Central memory CD8-positive, alpha-beta T cell (primary cell): ENCODE results near the gene HTR5A.
"Not testable (repeated sequence)": the region's sequence is repeated elsewhere in the genome, so short reads cannot be mapped to it uniquely, and the experiment has no call there.

Source experiments
- ATAC-seq: fragments of 150-1000 bp; cut with Tn5 transposase; replicated peaks from 2 replicates; pipeline ENCODE4 v1.10.0; 2022; ENCODE audit warnings: mild to moderate bottlenecking, moderate FRiP score, moderate number of reproducible peaks; ENCODE audit not compliant: poor library complexity, severe bottlenecking; ENCODE audit errors: extremely low read depth
- DNase-seq, 2 donors: peaks; one replicate each; pipeline ENCODE4 v3.0.0; 2021; ENCODE audit warnings: low spot score in 2 of 2
- H3K27ac Mint-ChIP-seq: one replicate; pipeline ENCODE4 v1.8.0; 2022; ENCODE audit warnings: low read depth, mild to moderate bottlenecking, moderate library complexity, mixed read lengths
- H3K27me3 Mint-ChIP-seq: one replicate; pipeline ENCODE4 v1.8.0; 2022; ENCODE audit warnings: mixed read lengths
- H3K36me3 Mint-ChIP-seq: one replicate; pipeline ENCODE4 v1.8.0; 2022; ENCODE audit warnings: mild to moderate bottlenecking, moderate library complexity, mixed read lengths; ENCODE audit not compliant: insufficient read depth
- H3K4me1 Mint-ChIP-seq: one replicate; pipeline ENCODE4 v1.8.0; 2022; ENCODE audit warnings: mixed read lengths
- H3K4me3 Mint-ChIP-seq: one replicate; pipeline ENCODE4 v1.8.0; 2022; ENCODE audit warnings: mild to moderate bottlenecking, moderate library complexity, mixed read lengths
- H3K9me3 Mint-ChIP-seq: one replicate; pipeline ENCODE4 v1.8.0; 2022; ENCODE audit warnings: mixed read lengths

Gene HTR5A

DNA sequence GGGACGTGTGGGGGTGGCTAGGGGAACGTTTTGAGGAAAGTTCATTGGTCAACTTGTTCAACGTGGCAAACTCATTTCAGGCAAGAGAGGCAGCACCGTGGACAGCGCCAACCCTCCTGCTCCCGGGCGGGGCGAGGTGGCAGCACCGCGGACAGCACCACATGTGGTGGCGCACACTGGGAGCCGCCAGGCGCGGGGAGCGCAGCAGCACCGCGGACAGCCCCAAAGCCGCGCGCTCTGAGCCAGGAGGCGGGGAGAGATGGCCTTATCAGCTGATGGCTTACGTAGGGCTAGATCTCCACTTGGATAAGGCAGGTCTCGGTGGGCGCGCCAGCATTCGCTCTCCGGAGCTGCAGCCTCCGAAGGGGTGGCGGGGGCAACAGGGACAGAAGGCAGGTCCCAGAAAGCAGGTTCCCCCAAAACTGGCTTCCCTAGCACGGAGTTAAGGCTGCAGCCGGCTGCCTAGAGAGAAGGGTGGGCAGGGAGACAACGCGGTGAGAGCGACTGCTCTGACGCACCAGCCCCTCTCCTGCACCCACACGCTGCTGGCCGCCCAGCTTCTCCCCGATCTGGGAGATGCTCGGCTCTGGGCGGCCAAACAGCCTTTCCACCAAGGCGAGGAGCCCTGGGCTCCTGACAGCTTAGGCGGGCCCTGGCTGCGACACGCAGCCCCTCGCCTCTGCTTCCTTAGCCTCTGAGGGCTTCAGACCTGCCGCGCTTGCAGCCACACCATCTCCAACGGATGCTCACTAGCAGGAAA lies at the start of gene HTR5A:
HTR5A (plus strand) TSS at position 333 of the 760 bp plus-strand sequence. CDS start 576 bp downstream, outside the sequence.
- Mint-ChIP-seq H3K4me3 (no peak within 1 kb of the TSS), H3K36me3 (peaks cover 1% of the 10 kb centered on the region), H3K4me1 (no peaks in the 10 kb centered on the region), H3K27ac (no peak within 1 kb of the TSS), H3K9me3 (no peaks in the 10 kb centered on the region), H3K27me3 (peaks cover 49% of the 10 kb centered on the region)
- DNase-seq (peak; percentile 48 to 68), ATAC-seq (peak; percentile 92)

DNA sequence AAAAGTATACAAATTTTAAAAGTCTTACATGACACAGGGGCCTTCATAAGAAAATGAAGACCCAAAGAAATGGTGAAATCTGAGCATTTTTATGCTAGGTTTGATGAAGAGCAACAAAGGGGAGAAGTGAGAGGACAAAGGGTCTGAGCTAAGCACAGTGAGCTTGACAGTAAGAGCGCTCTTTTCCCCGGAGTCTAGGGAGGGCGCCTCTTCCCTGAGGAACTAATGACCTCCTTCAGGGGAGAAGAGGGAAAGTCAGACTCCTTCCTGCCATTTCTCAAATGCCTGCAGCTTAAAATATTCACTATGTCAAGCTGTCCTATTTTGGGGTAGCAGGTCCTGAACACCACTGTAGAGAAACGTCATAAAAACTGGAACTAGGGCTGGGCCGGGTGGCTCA lies 49.1 kb upstream of the HTR5A start:
- Mint-ChIP-seq H3K4me1 (no peaks in the 10 kb centered on the region), H3K9me3 (no peaks in the 10 kb centered on the region), H3K36me3 (peaks cover 2% of the 10 kb centered on the region), H3K27ac (no peak overlapping the region), H3K4me3 (no peak overlapping the region), H3K27me3 (peaks cover 23% of the 10 kb centered on the region)
- DNase-seq (no peak), ATAC-seq (no peak)

DNA sequence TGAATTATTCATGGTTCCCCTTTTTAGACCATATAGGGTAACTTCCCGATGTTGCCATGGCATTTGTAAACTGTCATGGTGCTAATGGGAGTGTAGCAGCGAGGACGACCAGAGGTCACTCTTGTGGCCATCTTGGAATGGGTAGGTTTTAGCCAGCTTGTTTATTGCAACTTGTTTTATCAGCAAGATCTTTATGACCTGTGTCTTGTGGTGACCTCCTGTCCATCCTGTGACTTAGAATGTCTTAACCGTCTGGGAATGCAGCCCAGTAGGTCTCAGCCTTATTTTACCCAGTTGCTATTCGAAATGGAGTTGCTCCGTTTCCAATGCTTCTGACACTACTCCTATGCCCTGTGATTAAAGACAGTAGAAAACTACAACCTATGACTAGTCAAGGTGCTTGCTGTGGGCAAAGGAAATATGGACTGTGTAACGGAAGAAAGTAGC lies 48.4 kb upstream of the HTR5A start:
- H3K36me3 Mint-ChIP-seq: peaks cover 2% of the 10 kb centered on the region
- H3K27ac Mint-ChIP-seq: no peak overlapping the region
- peaks cover 25% of the 10 kb centered on the region for H3K27me3 Mint-ChIP-seq
- ATAC-seq (no peak), DNase-seq (no peak)
- no peaks in the 10 kb centered on the region for H3K9me3 Mint-ChIP-seq
- H3K4me3 Mint-ChIP-seq: no peak overlapping the region
- no peaks in the 10 kb centered on the region for H3K4me1 Mint-ChIP-seq

GRCh38 chr7:155027879-155028278 lies 42.2 kb upstream of the HTR5A start:
- ATAC-seq (no peak), DNase-seq (no peak)
- Mint-ChIP-seq H3K4me3 (no peak overlapping the region), H3K27me3 (peaks cover 23% of the 10 kb centered on the region), H3K9me3 (no peaks in the 10 kb centered on the region), H3K4me1 (no peaks in the 10 kb centered on the region), H3K36me3 (no peaks in the 10 kb centered on the region), H3K27ac (no peak overlapping the region)

- ATAC-seq (no peak), DNase-seq (no peak)
- Mint-ChIP-seq H3K4me3 (no peak overlapping the region), H3K36me3 (no peaks in the 10 kb centered on the region), H3K27me3 (peaks cover 28% of the 10 kb centered on the region), H3K9me3 (no peaks in the 10 kb centered on the region), H3K27ac (no peak overlapping the region), H3K4me1 (no peaks in the 10 kb centered on the region)
These were observed 37.1 kb upstream of the HTR5A start for GRCh38 chr7:155032978-155033377.

- not testable (repeated sequence) for H3K9me3 Mint-ChIP-seq, H3K27ac Mint-ChIP-seq
- peaks cover 42% of the 10 kb centered on the region for H3K27me3 Mint-ChIP-seq
These were observed 35.6 kb upstream of the HTR5A start for GRCh38 chr7:155034495-155034894.

DNA sequence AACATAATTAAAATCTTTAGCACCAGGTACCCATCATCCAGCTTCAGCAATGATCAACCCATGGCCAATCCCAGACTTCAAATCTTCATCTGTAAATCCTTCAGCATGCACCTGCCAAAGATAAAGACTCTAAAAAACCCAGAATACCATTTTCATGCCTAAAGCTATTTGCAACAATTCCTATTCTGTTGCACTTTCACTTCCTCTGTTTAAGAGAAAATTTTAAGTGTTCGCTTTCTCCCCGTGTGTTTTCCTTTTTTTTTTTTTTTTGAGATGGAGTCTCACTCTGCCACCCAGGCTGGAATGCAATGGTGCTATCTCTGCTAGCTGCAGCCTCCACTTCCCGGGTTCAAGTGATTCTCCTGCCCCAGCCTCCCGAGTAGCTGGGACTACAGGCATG lies 31.8 kb upstream of the HTR5A start:
- H3K4me3 Mint-ChIP-seq: no peak overlapping the region
- no peaks in the 10 kb centered on the region for H3K9me3 Mint-ChIP-seq
- no peaks in the 10 kb centered on the region for H3K4me1 Mint-ChIP-seq
- DNase-seq: no peak
- H3K27me3 Mint-ChIP-seq: peaks cover 63% of the 10 kb centered on the region
- ATAC-seq: no peak
- no peak overlapping the region for H3K27ac Mint-ChIP-seq
- H3K36me3 Mint-ChIP-seq: no peaks in the 10 kb centered on the region

More at GRCh38 chr7:155034495-155034894, 35.6 kb upstream of the HTR5A start:
- DNase-seq, H3K4me1 Mint-ChIP-seq, H3K4me3 Mint-ChIP-seq, H3K36me3 Mint-ChIP-seq, ATAC-seq: not testable (repeated sequence)

DNA sequence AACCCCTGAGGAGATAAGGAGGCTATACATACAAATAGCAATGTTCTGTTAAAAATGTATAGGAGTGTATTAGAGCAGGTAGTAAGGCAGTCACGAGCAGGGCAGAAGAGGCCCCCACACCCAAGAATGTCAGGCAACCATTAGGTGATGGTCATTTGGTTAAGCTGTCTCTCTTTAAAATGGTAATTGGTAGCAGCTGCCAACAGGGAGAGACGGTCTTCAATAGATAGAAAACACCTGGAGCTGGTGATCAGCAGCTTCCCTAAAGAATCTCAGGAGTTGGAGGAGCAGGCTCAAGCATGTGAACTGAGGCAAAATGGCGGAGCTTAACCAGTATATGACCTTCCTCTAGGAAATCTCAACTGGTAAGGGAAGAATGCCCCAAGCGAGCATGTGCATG lies 26.4 kb upstream of the HTR5A start:
- H3K4me3 Mint-ChIP-seq: no peak overlapping the region

DNA sequence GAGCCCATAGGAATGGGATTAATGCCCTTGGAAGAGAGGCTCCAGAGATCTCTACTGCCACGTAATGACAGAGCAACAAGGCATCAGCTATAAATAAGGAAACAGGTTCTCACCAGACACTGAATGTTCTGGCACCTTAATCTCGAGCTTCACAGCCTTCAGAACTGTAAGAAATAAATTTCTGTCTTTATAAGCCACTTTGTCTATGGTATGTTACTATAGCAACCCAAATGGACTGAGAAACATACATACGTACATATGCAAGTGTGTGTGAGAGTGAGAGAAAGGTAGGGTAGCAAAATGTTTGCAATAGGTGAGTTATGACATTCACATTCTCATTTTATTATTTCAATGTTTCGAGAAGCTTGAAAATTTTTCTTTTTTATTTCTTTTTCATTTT lies 22.1 kb upstream of the HTR5A start:
- H3K4me3 Mint-ChIP-seq: no peak overlapping the region
- no peak for DNase-seq

More for the DNA sequence above, 26.4 kb upstream of the HTR5A start:
- no peaks in the 10 kb centered on the region for H3K9me3 Mint-ChIP-seq
- H3K36me3 Mint-ChIP-seq: no peaks in the 10 kb centered on the region
- ATAC-seq (no peak), DNase-seq (no peak)
- no peaks in the 10 kb centered on the region for H3K4me1 Mint-ChIP-seq
- no peak overlapping the region for H3K27ac Mint-ChIP-seq
- peaks cover 53% of the 10 kb centered on the region for H3K27me3 Mint-ChIP-seq

GRCh38 chr7:155051355-155051754 lies 18.8 kb upstream of the HTR5A start:
- Mint-ChIP-seq H3K4me1 (no peaks in the 10 kb centered on the region), H3K27ac (no peak overlapping the region), H3K4me3 (no peak overlapping the region), H3K27me3 (peaks cover 13% of the 10 kb centered on the region), H3K36me3 (no peaks in the 10 kb centered on the region), H3K9me3 (no peaks in the 10 kb centered on the region)
- DNase-seq (no peak), ATAC-seq (no peak)

More for the DNA sequence above, 22.1 kb upstream of the HTR5A start:
- Mint-ChIP-seq H3K27me3 (peaks cover 21% of the 10 kb centered on the region), H3K4me1 (no peaks in the 10 kb centered on the region), H3K36me3 (no peaks in the 10 kb centered on the region), H3K27ac (no peak overlapping the region), H3K9me3 (no peaks in the 10 kb centered on the region)
- ATAC-seq: no peak

- Mint-ChIP-seq H3K27me3 (peaks cover 26% of the 10 kb centered on the region), H3K4me1 (no peaks in the 10 kb centered on the region), H3K36me3 (no peaks in the 10 kb centered on the region), H3K27ac (no peak overlapping the region), H3K9me3 (no peaks in the 10 kb centered on the region), H3K4me3 (no peak overlapping the region)
- ATAC-seq: no peak
- no peak for DNase-seq
These were observed 17.1 kb upstream of the HTR5A start for GRCh38 chr7:155053002-155053401.

GRCh38 chr7:155054761-155055160 lies 15.4 kb upstream of the HTR5A start:
- H3K27ac Mint-ChIP-seq: no peak overlapping the region
- H3K36me3 Mint-ChIP-seq: no peaks in the 10 kb centered on the region
- peaks cover 42% of the 10 kb centered on the region for H3K27me3 Mint-ChIP-seq
- no peaks in the 10 kb centered on the region for H3K9me3 Mint-ChIP-seq
- ATAC-seq: no peak
- H3K4me3 Mint-ChIP-seq: no peak overlapping the region
- H3K4me1 Mint-ChIP-seq: no peaks in the 10 kb centered on the region
- no peak for DNase-seq

GRCh38 chr7:155057076-155057475 lies 13.0 kb upstream of the HTR5A start:
- Mint-ChIP-seq H3K36me3 (no peaks in the 10 kb centered on the region), H3K9me3 (no peaks in the 10 kb centered on the region), H3K4me3 (no peak overlapping the region), H3K27me3 (peaks cover 65% of the 10 kb centered on the region), H3K27ac (no peak overlapping the region), H3K4me1 (no peaks in the 10 kb centered on the region)
- DNase-seq (no peak), ATAC-seq (no peak)
